Central memory CD4-positive, alpha-beta T cell (primary cell): ENCODE results near the gene FAM53B.

Experiments
- DNase-seq: peaks from one replicate; pipeline ENCODE4 v3.0.0; 2022

Gene FAM53B

DNA sequence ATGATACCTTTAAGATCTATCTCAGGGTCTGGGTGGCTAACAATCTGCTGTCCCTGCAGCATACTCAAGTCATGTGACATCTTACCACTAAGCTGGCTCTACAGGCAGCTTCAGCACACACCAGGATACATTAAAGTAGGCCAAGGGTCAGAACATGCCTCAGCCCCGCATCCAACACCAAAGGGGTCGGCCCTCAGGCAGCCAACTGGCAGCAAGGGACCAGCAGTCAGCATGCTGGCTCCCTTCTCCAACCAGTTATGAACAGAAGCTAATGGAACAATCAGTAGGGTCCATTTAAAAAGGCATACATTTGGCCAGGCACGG lies 37.1 kb downstream of the FAM53B start:
- no peak for DNase-seq

DNA sequence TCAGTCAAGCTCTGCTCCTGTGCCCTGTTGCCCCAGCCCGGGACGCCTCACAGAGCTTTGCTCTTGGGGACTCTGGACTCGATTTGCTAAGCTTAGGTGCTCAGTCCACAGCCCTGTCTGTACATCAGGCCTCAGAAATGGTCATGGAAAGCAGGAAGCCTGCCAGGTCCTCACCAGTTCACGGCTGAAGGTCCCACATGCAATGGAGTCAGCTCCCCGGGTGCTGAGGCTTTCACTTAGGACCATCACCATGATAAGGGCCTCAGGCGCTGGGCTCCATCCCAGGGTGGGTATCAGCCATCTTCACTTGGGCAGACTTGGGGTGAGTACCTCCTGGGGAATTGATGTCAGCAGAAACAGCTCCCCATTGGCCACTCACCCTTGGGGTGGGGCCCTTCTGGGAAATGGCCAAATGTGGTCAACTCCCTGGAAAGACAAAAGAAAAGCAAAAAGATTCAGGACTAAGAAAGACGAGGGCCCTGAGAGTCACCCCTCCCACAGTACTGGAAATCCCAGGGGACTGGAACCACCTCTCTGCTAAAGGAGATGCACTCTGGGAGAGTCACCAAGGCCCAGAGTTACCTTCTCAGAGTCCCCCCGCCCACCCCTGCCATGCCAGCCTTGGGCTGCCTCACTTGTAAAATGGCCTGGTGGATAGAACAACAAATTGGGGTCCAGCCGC lies 37.6 kb downstream of the FAM53B start:
- no peak for DNase-seq

DNA sequence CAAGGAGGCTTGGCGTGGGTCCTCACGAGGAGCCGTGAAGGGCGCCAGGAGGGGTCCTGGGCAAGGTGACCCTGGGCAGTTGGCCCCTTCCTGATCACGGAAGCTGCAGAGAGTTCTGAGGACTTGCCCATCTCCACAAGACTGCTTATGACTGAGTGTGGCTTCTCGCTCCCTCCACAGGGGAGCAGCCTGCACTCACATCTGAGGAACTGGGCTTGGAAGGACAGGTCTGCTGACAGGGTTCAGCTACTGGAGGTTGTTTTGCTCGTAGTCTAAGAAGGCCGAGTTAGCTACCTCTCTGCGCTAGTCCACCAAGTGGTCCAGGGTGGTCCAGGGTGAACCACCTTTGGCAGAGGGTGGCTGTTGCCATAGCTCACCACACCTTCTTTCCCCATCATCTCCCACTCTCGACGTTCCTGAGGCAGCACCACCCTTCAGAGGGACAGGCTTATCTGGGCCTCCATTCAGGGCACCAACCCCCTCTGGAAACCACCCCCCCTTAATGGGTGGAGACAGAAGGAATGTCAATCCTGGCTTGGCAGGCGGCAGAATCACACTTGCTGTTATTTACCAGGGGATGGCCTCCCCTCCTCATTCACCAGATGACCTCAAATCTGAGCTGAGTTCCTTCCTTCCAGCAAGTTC lies 38.2 kb downstream of the FAM53B start:
- no peak for DNase-seq

DNA sequence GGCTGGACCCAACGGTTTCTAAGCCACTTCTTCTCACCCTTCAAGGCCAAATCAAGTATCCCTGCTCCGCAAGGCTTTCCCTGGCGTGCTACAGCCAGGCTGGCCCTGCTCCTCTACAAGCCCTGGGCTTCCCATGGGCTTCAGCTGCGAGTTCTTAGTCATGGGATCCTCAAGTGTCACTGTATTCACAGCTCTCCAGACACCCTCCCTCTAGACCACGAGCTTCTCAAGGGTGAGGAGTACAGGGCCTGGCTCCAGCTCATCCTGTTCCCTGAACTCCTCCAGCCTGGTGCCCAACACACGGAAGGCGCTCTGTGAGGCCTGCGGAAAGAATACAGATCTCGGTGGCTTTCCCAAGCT lies 38.8 kb downstream of the FAM53B start:
- no peak for DNase-seq

DNA sequence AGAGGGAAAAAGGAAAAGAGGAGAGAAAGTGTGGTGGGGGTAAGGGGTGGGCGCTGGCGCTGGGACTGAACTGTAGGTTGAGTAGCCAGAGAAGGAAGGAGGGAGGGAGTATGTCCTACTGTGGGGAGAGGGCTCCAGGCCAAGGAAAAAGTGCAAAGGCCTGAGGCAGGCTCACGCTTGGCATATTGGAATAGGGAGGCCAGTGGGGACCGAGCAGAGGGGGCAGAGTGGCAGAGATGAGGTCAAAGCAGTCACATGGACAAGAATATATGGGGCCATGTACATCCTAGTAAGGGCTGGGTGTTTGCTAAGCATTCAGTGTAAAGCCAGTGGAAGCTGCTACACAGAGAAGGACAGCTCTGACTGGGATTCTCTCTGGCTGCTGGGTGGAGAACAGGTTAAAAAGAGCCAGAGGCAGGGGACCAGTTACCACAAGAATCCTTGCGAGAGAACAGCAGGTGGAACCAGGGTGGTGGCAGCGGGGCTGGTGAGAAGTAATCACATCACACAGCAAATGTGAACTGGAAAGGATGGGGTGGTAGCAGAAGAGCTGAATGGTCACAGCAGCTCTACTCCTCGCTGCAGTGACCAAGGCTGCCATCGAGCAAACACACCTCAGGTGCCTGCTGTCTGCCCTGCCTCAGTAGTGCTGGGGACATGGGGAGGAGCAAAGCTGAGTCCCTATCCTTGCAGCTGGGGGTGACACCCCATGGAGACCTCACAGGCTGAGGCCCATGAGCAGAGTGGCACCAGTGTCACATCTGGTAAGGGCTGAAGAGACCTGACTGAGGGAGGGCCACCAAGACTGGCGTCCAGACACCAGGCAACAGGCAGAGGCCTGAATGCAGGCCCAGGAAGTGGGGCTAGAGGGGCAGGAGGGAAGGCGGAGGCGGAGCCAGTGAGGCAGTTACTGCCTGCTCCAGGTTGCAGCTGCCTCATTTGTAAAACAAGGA lies 39.5 kb downstream of the FAM53B start:
- no peak for DNase-seq

DNA sequence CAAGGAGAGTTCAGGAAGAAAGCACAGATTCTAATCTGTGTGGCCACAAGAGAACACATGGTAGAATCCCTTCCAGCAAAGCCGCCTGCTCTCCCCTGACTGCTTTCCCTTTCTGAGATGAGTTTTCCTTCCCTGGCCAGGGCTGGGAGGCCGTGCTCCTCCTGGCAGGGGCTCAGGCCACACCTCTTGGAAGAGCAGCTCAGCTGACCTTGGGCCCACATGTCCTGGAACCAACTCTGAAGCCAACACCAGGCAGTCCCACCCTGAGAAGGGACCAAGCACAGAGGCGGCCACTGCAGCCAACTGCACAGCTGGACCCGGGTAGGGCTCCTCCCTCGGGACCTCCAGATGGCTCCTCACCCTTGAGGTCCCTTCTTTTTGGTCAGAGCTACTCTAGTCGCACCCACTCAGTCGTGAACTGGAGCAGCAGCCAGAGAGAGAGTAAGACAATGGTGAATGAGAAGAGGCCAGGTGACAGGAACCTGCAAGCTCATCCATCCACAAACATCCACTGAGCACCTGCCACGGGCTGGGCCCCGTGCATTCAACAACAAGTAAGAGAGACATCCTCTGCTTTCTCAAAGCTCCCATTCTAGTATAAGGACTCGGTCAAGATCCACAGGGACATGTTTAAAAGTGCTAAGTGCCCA lies 40.3 kb downstream of the FAM53B start:
- DNase-seq = no peak

DNA sequence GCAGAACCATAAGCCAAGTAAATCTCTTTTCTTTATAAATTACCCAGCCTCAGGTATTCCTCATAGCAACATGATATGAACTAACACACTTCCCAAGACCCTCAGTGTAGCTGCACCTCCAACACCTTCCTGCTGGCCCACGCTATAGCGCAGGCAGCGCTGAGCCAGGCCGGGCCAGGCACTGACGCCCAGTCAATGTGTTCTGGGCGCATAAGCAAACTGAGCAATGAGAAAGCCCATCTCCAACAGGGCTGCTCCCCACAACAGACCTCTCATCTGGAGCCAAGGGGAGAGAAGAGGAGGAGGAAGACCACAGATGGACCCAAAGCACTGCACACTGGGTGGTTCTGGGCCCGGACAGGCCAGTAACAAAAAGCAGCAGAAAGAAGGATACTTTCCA lies 40.8 kb downstream of the FAM53B start:
- DNase-seq = no peak

DNA sequence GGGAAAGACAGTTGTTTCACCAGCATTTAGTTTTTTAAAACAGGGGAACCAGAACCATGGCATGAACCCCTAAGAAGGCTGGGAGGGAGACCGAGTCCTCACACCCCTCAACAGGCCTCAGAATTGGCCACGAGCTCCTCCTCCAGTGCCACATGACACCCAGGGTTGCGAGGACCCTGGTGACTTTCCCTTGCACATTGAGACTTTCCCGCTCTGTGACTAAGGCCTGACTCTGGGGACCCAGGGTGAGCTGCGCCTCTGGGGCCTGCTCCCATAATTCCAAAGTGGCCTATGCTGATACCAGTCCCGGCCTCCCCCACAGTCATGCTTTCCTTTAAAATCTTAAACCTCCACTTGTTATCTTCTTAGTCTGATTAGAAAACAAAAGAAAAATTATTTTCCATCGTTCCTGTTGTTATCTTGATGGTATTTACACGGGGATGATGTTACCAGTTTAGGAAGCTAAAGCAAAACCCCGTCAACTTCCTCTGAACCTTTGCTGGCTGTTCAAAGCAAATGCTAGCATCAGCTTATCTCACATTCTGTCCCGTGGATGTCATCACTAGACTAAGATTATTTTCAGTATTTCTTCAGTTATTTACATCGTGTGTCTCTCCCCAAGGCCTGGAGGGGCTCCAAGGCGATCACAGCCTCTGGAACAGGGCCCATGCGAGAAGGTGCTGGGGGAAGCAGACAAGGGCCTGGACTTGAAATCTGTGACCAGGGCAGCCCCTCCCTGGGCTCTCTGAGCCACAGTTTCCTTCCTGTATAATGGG lies 42.1 kb downstream of the FAM53B start:
- peak; percentile 58 for DNase-seq

DNA sequence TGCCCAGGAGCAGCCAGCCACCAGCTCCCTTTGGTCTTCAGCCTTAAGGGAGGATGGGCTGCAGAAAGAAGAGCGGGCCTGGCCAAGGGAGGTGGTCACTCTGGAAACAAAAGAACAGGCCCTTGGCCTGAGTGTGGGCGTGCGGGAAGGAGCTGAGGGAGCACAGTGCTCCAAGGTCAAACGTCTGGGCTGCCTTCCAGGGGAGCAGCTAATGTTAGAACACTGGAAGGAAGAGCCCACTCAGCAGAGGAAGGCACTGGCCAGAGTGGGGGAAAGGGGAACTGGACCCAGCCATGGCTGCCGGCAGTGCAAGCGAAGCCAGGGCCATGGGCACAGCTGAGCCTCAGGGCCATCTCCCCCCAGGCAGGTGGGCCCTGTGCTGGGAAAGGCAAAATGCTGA lies 42.7 kb downstream of the FAM53B start:
- DNase-seq = no peak

DNA sequence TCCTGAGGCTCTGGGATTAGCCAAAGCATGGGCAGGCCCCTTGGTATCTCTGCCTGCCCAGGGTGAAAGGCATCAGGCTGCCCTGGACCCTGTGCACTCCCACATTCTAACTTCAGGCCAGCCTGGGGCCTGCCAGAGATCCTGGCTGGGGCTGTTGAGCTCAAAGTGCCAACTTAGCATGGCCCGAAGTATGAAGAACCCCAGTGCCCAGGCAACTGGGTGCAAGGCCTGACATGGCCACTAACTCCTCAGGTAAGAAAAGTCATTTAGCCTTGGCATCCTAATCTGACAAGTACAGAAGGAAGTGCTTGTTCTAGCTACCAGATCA lies 43.2 kb downstream of the FAM53B start:
- no peak for DNase-seq

DNA sequence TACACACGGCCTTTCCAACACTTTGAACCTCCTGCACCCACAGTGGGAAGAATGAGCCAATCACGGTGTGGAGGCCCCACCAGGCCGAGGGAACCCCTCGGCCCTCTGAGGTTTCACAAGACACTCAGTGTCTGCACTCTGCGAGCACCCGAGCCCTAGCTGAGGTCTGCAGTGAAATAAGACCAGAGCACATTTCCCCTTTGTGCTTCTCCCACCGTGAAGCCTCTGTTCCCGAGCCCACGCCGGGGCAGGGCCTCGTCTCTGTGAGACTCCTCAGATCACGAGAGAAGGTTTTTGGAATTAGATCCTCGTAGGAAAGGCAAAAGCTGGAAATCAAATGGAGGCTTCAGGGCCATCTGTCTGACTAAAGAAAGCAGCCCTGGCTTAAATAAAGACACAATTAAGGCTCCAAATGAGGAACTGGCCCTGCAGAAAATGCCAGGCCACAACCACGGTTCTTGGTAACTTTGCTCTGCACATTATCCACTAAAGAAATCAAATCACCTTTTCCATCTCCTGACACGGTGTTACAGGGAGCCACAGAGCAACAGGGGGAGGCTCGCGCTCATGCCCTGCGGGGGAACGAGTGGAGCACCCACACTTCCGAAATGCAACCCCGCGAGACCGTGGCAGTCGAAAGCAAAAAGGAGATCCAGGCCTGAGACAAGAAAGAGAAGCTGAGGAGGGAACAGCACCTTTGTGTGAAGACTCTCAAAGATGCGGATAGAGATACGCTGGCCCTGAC lies 43.7 kb downstream of the FAM53B start:
- no peak for DNase-seq

DNA sequence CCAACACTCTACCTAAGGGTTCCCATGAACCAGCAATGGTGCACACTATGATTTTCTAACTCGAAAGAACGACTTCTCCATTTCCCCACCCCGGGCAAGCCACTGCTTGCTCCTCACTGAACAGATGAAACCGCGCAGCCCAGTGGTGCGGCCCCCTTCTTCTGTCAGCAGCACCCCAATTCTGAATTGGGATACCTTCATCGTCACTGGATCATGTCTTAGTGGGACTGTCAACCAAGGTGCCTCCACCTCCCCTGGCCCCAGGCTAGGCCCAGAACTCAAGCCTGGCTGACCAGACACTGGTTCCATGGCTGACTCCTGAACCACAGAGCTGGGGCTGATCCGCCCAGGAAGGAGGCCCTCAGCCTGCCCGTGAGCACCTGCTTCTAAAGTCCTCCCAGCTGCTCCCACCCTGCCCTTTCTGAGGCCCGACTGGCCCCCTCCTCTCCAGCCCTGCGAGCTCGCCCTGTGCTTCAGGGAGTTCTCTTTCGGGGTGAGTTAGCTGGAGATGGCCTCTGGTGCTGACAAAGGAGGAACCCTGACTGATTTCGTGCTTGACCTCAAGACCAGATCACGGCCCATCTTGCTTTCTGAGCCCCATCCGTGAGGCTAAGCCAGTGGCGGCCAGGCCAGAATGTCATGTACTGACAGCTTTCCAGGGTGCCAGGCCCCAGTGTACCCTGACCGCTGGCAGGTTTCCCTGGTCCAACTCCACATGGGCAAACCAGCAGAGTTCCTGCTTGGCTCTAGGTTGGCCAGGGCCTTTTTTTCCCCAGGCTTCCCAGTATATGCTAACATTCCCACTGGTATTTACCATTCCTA lies 44.5 kb downstream of the FAM53B start:
- DNase-seq = no peak

DNA sequence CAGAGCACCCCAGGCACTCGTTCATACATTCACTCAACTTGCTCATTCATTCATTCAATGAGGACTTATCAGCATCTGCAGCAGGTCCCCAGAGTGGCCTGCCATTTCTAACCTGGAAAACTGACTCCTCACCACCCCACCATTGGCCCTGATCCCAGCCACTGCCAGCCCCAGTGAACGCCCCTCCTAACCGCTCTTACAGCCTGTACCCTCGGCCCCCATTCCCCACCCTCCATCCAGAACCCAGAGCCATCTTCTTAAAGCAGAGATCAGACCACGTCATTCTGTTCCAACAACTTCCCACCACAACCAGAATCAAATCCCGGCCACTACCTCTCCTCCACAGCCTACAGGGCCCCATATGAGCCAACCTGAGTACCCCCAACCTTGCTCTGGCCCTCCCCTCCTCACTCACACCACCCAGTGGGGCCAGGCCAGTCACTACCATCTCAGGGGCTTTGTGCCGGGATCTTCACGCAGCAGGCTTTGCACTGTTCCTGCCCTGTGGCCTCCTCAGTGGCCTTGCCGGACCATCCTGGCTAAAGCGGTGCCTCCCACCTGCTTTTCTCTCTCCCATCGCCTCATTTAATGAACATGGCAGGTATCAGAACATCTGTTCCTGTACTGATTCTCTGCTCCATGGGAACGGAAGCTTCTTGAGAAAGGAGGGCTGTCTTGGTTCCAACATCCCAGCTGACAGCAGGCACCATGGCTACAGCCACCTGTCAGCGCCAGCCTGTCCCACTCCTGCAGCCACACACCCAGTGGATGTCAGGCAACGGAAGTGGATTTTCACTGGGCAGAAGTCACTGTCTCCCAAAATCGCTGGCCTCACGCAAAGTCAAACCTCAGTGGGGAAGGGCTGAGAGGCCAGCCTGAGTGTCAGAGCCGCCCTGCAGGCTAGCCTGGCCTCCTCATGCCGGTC lies 45.4 kb downstream of the FAM53B start:
- DNase-seq = no peak

DNA sequence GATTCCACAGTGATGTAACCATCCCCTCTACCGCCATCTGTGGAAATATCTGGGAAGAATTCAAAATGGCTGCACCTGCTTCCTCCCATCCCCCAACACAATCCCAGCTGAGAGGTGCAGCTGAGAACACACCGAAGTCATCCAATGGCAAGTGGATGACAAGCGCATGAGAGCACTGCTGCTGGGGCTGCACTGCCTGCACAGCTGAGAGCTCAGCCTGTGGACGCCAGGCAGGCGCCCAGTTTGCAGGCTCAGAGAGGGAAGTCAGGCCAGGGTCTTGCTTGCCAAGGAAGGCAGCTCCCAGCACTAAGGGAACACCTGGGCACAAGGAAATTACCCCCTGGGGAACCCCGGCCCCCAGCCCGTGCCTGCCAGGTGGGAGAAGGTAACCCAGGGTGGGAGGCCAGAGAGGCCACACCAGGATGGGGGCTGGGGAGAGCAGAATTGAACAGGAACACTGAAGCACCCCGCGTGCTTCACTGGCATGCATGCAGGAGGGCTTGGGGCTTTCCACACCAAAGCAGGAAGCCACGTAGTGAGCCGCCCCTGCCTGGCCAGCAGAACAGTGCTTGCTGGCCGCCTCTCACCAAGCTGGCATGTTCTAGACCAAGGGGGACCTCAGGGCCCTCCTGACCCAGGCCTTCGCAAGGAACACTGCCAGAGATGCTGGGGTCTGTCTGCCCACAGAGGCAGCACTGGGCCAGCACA lies 46.2 kb downstream of the FAM53B start:
- DNase-seq = peak; percentile 52

DNA sequence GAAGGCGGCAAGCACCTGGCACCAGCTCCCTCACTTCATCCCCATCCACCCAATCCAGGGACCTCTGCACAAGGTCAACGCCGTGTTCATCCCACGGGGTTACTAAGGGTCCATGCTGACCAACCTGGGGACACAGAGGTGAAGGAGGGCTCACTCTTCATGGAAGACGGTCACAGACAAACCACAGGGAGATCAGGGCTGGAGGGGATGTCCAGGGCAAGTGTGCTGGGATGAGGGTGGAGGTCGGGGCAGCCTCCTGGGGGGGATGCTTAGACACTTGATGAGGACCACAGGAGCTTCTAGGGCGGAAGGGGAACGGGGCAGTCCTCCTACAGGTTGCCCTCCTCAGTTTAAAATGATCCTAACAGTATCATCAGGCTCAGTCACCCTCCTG lies 46.7 kb downstream of the FAM53B start:
- no peak for DNase-seq

DNA sequence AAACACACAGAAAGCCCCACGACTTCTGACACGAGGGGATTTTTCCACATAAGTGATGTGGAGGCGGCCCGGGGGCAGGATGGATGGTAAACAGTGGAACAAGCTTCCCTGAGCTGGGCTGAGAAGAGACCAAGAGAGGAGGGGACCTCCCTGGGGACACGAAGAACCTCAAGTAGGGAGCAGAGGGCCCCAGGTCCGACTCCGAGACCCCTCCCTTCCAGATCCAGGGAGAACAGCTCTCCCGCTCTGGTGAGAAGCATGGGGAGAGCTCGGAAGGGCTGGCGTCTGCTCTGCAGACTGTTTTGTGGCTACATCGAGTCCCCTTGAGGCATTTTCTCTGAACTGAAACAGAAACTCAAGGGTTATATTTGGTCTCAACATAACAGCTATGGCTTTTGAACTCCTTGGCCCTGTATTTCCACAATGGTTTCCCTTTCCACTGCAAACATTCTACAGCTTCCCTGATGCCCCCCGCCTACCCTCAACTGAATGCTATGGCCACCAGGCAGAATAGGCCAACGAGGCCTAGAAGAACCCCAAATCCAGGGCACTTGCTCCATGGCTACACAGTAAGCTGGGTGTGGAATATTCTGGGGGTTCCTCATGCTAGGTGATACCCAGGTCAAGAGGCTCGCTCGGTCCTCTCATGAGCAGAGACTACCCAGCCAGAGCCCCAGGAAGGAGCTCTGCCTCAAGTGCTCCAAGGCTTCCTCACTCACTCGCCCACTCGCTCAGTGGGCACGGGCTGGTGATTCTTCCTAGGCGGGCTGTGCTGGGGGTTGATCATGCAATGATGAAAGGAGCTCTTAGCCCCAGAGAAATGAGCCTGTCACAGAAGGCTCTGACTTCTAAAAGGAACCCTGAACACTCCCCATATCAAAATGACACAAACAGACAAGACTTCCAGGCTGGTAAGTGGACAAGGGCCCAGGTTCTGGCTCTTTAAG lies 47.5 kb downstream of the FAM53B start:
- peak; percentile 58 for DNase-seq

DNA sequence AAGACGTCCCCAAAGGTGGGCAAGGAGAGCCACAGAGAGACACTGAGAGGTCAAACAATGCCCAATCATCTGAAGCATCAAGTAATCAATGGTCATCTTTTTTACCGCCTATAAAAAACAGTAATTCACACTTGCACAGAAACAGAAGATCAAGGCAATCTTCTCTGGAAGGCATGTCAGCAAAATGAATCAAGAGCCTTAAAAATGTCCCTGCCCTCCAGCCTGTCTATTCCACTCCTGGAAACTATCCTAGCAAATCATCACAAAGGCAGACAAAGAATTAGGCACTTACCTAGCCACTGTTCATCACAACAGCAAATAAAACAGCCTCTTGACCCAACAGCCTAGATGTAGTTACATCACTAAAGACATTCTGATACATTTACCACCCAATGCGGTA lies 48.9 kb downstream of the FAM53B start:
- DNase-seq = no peak
